Measurements from ENCODE around the gene CYTH4.
A peak's percentile ranks its signal among the peaks of the same experiment; 100 is the strongest.

The CYTH4 gene

GRCh38 chr22:37343863-37344734 is 61.8 kb downstream of the CYTH4 start:
- Histone ChIP-seq H2AK5ac (ENCODE audit: low read depth, low read length) (peak overlapping the region; percentile 39), H3K36me3 (replicated peaks in 1 of 2; ENCODE audit: control insufficient read depth in 2 of 2, insufficient read depth in 2 of 2, low read length in 2 of 2) (no peaks in the 10 kb centered on the region), H3K4me3 (ENCODE audit: low read length in 2 of 2) (no peak overlapping the region), H3K27ac (replicated peaks; ENCODE audit: low read length) (no peak overlapping the region), H2BK120ac (ENCODE audit: low read depth, low read length) (peak overlapping the region; percentile 8), H3K4ac (ENCODE audit: low read length) (no peak overlapping the region), H3K27me3 (ENCODE audit: control insufficient read depth in 3 of 3, insufficient read depth in 3 of 3, low read depth in 1 of 3, low read length in 3 of 3) (peaks cover 0 to 68% (median 8%) of the 10 kb centered on the region in 3 experiments), H4K91ac (ENCODE audit: low read depth, low read length, poor library complexity) (no peak overlapping the region), H2BK15ac (ENCODE audit: low read length) (peak overlapping the region; percentile 74), H3K18ac (ENCODE audit: low read length) (peak overlapping the region; percentile 67), H3K9me3 (replicated peaks in 1 of 2; ENCODE audit: control insufficient read depth in 2 of 2, insufficient read depth in 1 of 2, low read depth in 1 of 2, low read length in 2 of 2) (no peaks in the 10 kb centered on the region), H4K8ac (ENCODE audit: low read depth, low read length) (peak overlapping the region; percentile 48), H3K23ac (ENCODE audit: low read depth, low read length, poor library complexity) (peak overlapping the region; percentile 59), H2BK12ac (ENCODE audit: low read length) (peak overlapping the region; percentile 99), H3K9ac (ENCODE audit: low read depth, low read length, poor library complexity) (peak overlapping the region; percentile 78), H2BK5ac (ENCODE audit: low read length) (peak overlapping the region; percentile 49), H3K14ac (ENCODE audit: low read length) (peak overlapping the region; percentile 50), H3K4me1 (ENCODE audit: control insufficient read depth in 2 of 2, insufficient read depth in 1 of 2, low read depth in 1 of 2, low read length in 2 of 2) (peaks cover 0 to 13% of the 10 kb centered on the region in 2 donors), H3K79me1 (ENCODE audit: low read depth, low read length) (peaks cover 1% of the 10 kb centered on the region), H2AFZ (ENCODE audit: low read length) (no peak overlapping the region), H3K4me2 (ENCODE audit: insufficient read depth, low read length, poor library complexity, severe bottlenecking) (no peak overlapping the region)
- WGBS, 2 donors (ENCODE audit: extremely low coverage in 2 of 2, insufficient read length in 2 of 2, insufficient replicate concordance in 1 of 2): no CpG with 5 or more reads among the region's 17 CpGs
- no peak for DNase-seq (ENCODE audit: low spot score)

DNA sequence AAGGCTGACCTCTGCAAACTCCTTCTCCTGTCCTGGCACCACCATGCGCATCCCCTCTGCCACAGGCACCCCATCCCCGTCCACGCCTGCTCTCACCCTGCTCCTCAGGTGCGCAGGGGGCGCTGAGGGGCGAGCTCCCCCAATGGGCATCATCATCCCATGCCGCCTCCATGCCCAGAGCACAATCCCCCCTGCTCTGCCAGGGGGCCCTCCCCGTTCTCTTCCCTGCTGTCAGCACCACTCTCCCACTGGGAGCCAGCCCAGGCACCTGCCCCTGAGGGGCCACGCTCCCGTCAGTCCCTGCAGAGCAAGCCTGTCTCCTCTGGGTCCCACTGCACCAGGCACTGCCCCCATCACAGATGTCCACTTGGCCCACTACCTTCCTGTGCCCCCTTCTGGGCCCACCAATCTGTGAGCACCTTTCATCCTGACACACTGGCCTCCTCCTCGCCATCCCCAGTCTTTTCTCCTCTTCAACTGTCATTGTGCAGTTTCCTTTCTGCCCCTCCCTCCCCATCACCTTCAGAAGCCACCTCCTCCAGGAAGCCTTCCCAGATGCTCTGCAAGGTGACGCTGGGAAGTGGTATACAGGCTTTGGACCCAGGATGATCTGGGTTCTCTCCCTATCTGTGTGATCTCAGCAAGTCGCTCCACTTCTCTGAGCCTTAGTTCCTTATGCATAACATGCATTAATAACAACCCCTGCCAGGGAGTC is 62.6 kb downstream of the CYTH4 start:
- H3K4me3 ChIP-seq (ENCODE audit: low read length in 2 of 2): no peak overlapping the region
- no peak overlapping the region for H2AFZ ChIP-seq (ENCODE audit: low read length)
- H3K14ac ChIP-seq (ENCODE audit: low read length): no peak overlapping the region
- no peak overlapping the region for H4K91ac ChIP-seq (ENCODE audit: low read depth, low read length, poor library complexity)
- H3K9ac ChIP-seq (ENCODE audit: low read depth, low read length, poor library complexity): peak overlapping the region; percentile 78
- H3K27ac ChIP-seq (replicated peaks; ENCODE audit: low read length): no peak overlapping the region
- no CpG with 5 or more reads among the region's 13 CpGs for WGBS, 2 donors (ENCODE audit: extremely low coverage in 2 of 2, insufficient read length in 2 of 2, insufficient replicate concordance in 1 of 2)
- no peak overlapping the region for H3K4ac ChIP-seq (ENCODE audit: low read length)
- H3K79me1 ChIP-seq (ENCODE audit: low read depth, low read length): peaks cover 1% of the 10 kb centered on the region
- peaks cover 0 to 13% of the 10 kb centered on the region in 2 donors for H3K4me1 ChIP-seq (ENCODE audit: control insufficient read depth in 2 of 2, insufficient read depth in 1 of 2, low read depth in 1 of 2, low read length in 2 of 2)
- peaks cover 0 to 68% (median 8%) of the 10 kb centered on the region in 3 experiments for H3K27me3 ChIP-seq (ENCODE audit: control insufficient read depth in 3 of 3, insufficient read depth in 3 of 3, low read depth in 1 of 3, low read length in 3 of 3)
- H3K23ac ChIP-seq (ENCODE audit: low read depth, low read length, poor library complexity): peak overlapping the region; percentile 59
- H3K4me2 ChIP-seq (ENCODE audit: insufficient read depth, low read length, poor library complexity, severe bottlenecking): no peak overlapping the region
- H3K36me3 ChIP-seq (replicated peaks in 1 of 2; ENCODE audit: control insufficient read depth in 2 of 2, insufficient read depth in 2 of 2, low read length in 2 of 2): no peaks in the 10 kb centered on the region
- H3K9me3 ChIP-seq (replicated peaks in 1 of 2; ENCODE audit: control insufficient read depth in 2 of 2, insufficient read depth in 1 of 2, low read depth in 1 of 2, low read length in 2 of 2): no peaks in the 10 kb centered on the region
- peak overlapping the region; percentile 39 for H2AK5ac ChIP-seq (ENCODE audit: low read depth, low read length)
- peak overlapping the region; percentile 49 for H2BK5ac ChIP-seq (ENCODE audit: low read length)
- DNase-seq (ENCODE audit: low spot score): no peak
- H2BK120ac ChIP-seq (ENCODE audit: low read depth, low read length): peak overlapping the region; percentile 8
- H3K18ac ChIP-seq (ENCODE audit: low read length): peak overlapping the region; percentile 67
- H4K8ac ChIP-seq (ENCODE audit: low read depth, low read length): no peak overlapping the region
- peak overlapping the region; percentile 99 for H2BK12ac ChIP-seq (ENCODE audit: low read length)
- H2BK15ac ChIP-seq (ENCODE audit: low read length): peak overlapping the region; percentile 74

DNA sequence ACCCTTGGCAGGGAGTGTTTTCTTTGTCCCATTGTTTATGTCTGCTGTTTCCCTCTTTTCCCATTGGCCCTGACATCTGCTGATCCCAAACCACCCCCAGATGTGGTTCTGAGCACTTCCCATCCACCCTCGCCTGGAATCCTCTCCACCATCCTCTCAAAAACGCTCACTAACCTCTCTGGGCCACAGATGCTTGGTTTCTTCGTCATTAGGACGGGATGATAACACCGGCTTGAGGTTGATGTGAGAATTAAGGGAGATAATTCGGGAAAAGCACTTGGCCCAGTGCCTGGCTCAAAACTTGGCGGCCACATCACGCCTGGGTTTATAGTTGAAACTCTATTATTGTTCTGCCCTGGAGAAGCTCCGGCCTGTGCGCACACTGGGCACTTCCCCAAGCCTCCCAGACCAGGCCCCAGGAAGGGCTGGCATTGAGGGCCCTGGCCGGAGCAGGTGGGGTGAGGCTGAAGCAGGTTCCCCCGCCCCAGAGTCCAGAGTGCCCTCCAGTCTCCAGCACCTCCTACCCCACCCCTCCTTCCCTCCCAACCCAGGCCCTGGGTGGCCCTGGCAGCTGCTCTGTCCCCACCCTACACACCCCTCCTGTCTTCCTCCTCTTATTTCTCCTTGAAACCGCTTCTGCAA is 63.7 kb downstream of the CYTH4 start:
- H3K18ac ChIP-seq (ENCODE audit: low read length): peak overlapping the region; percentile 37
- H3K36me3 ChIP-seq (replicated peaks in 1 of 2; ENCODE audit: control insufficient read depth in 2 of 2, insufficient read depth in 2 of 2, low read length in 2 of 2): no peaks in the 10 kb centered on the region
- H3K27me3 ChIP-seq (ENCODE audit: control insufficient read depth in 3 of 3, insufficient read depth in 3 of 3, low read depth in 1 of 3, low read length in 3 of 3): peaks cover 0 to 67% (median 3%) of the 10 kb centered on the region in 3 experiments

More for the DNA sequence above, 63.7 kb downstream of the CYTH4 start:
- DNase-seq (ENCODE audit: low spot score): no peak
- no peak overlapping the region for H3K4ac ChIP-seq (ENCODE audit: low read length)
- no peak overlapping the region for H3K23ac ChIP-seq (ENCODE audit: low read depth, low read length, poor library complexity)
- H3K4me2 ChIP-seq (ENCODE audit: insufficient read depth, low read length, poor library complexity, severe bottlenecking): no peak overlapping the region
- no CpG with 5 or more reads among the region's 13 CpGs for WGBS, 2 donors (ENCODE audit: extremely low coverage in 2 of 2, insufficient read length in 2 of 2, insufficient replicate concordance in 1 of 2)
- H3K9me3 ChIP-seq (replicated peaks in 1 of 2; ENCODE audit: control insufficient read depth in 2 of 2, insufficient read depth in 1 of 2, low read depth in 1 of 2, low read length in 2 of 2): no peaks in the 10 kb centered on the region
- H3K9ac ChIP-seq (ENCODE audit: low read depth, low read length, poor library complexity): no peak overlapping the region
- H2AFZ ChIP-seq (ENCODE audit: low read length): no peak overlapping the region
- H3K14ac ChIP-seq (ENCODE audit: low read length): no peak overlapping the region
- H3K4me1 ChIP-seq (ENCODE audit: control insufficient read depth in 2 of 2, insufficient read depth in 1 of 2, low read depth in 1 of 2, low read length in 2 of 2): peaks cover 0 to 6% of the 10 kb centered on the region in 2 donors
- no peak overlapping the region for H3K4me3 ChIP-seq (ENCODE audit: low read length in 2 of 2)
- H2BK12ac ChIP-seq (ENCODE audit: low read length): no peak overlapping the region
- no peak overlapping the region for H4K91ac ChIP-seq (ENCODE audit: low read depth, low read length, poor library complexity)
- H3K27ac ChIP-seq (replicated peaks; ENCODE audit: low read length): no peak overlapping the region
- H2BK15ac ChIP-seq (ENCODE audit: low read length): no peak overlapping the region
- no peak overlapping the region for H4K8ac ChIP-seq (ENCODE audit: low read depth, low read length)
- no peak overlapping the region for H2BK5ac ChIP-seq (ENCODE audit: low read length)
- H2BK120ac ChIP-seq (ENCODE audit: low read depth, low read length): no peak overlapping the region
- H2AK5ac ChIP-seq (ENCODE audit: low read depth, low read length): peak overlapping the region; percentile 57
- peaks cover 1% of the 10 kb centered on the region for H3K79me1 ChIP-seq (ENCODE audit: low read depth, low read length)
